Measurements from ENCODE around the gene EXOG.

Gene EXOG, protein sequence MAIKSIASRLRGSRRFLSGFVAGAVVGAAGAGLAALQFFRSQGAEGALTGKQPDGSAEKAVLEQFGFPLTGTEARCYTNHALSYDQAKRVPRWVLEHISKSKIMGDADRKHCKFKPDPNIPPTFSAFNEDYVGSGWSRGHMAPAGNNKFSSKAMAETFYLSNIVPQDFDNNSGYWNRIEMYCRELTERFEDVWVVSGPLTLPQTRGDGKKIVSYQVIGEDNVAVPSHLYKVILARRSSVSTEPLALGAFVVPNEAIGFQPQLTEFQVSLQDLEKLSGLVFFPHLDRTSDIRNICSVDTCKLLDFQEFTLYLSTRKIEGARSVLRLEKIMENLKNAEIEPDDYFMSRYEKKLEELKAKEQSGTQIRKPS

GRCh38 chr3:38496131-38496910 lies at the start of gene EXOG:
Gene EXOG, plus strand, starts transcription at chr3:38496340. Its CDS starts 28 bp downstream, at chr3:38496368.
- DNase-seq, result peak; percentile 88 to 92

DNA sequence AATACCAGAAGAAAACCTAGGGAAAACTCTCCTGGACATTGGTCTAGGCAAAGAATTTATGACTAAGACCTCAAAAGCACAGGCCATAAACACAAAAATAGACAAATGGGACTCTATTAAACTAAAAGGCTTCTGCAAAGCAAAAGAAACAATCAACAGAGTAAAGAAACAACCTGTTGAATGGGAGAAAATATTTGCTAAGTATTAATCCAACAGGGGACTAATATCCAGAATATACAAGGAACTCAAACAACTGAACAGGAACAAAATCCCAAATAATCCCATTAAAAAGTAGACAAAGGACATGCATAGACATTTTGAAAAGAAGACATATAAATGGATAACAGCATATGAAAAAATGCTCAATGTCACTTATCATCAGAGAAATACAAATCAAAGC lies 49.3 kb upstream of the EXOG start:
- no peak for DNase-seq

- no peak for DNase-seq
Measured at GRCh38 chr3:38450853-38451252, 45.3 kb upstream of the EXOG start.

GRCh38 chr3:38453075-38453912 lies 42.8 kb upstream of the EXOG start, which contains the start of gene ACVR2B:
Gene ACVR2B, plus strand, starts transcription at chr3:38453890. Its CDS starts 433 bp downstream, at chr3:38454323.
- DNase-seq, result peak; percentile 64 to 79

DNA sequence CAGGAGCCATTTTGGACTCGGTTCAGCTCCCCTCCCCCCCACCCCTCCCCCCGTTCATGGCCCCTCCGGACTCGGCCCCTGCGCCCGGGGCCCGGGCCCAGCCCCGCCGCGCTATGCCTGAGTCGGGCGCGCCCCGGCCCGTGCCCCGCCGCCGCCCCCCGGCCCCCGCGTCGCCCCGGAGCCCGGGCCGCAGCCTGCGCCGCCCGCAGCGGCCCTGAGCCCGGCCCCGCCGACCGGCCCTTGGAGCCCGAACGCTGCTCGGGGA lies 42.3 kb upstream of the EXOG start:
- DNase-seq, result no peak

- DNase-seq, result peak in 1 of 2 experiments; percentile 20
Measured at GRCh38 chr3:38454178-38454883, 41.8 kb upstream of the EXOG start.

DNA sequence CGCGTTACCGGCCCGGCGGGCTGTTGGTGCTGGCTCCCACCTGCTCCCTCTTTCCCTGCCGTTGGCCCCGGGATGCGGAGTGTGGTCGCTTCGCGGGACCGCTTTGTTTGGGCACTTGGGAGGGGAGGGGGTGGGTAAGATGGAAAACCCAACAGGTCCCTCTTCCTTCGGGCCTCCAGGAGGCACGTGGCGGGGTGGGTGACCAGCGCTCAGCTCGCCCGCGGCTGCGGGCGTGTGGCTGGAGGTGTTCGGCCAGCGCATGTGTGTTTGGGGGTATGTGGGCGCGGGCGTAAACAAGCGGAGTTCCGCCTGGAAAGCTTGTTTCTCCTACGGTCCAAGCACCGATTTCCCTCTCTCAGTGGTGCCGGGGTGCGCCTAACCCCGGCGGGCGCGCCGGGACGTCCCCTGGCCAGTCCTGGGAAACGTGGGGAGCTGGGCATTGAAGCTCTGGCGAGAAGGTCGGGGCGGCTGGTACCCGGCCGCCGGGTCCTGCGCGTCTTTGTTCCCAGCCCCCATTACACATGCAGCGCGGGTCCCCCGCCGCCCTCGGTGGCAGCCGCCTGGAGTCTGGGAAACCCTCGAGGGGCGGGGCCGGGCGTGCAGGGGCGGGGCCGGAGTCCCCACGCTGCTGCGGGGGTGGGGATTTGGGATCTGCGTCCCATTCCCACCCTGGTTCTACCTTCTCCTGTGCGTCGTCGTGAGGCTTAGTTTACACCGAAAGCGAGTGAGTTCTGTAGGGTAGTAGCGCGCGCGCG lies 41.1 kb upstream of the EXOG start:
- peak; percentile 83 to 94 for DNase-seq

DNA sequence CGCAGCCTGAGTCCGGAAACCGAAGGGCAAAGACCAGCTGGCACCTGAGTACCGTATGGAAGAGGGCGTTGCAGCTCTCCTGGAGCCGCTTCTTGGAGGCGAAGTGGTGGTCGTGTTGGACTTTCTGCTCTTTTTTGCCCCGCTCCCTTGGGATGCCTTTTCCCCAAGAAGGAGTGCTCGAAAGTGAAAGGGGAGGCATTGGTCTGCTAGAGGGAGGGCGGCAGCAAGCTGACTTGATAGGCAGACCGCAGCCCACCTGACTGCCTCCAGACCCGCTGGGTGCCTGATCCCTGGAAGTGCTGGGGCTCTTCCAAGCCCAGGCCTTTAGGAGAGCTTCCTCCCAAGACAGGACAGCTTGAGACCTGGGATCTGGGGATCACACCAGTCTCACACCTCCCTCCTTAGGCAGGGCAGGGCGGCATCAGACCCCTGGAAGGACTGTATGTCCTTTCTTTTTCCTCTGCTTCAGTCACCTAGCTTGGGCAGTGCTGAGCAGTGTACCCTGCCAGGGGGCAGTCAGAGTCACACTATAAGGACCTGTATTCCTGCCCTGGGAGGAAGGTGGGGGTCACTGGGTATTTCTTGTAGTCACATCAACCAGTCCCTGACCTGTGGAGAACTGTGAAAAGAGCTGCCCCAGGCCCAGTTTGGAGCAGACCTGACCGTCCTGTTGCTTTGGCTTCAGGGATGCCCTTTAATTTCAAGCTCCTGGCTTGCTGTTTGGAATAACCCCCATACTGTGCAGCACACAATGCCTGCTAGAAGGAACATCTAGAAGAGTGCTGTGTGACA lies 40.3 kb upstream of the EXOG start:
- no peak for DNase-seq

GRCh38 chr3:38457111-38458003 lies 38.8 kb upstream of the EXOG start:
- DNase-seq, result no peak

GRCh38 chr3:38458796-38459498 lies 37.2 kb upstream of the EXOG start:
- DNase-seq, result no peak

DNA sequence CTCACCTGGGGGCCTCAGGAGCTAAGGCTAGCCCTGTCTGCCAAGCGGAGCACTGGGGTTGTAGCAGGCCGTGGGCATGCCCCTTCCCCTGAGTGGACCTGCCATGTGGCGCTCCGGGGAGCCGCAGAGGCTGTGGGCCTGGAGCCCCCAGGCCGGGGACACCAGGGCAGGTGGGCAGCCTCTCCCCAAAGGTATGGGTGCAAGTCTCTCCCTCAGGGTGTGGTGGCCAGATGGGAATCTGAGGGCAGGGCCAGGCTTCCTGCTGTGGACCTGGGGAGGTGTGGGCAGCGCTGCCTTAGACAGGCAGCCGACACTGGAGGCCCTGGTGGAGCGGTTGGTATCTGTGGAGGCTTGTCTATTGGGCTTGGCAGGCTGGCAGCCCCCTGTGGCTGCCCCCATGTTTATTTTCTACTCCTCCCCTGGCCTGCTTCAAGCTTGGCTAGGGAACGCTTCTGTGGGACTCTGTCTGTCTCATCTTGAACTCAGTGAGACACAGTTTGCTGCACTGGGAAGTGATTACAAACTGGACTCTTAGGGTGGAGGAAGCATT lies 36.6 kb upstream of the EXOG start:
- no peak for DNase-seq

GRCh38 chr3:38460377-38461270 lies 35.5 kb upstream of the EXOG start:
- no peak for DNase-seq

- no peak for DNase-seq
Measured at GRCh38 chr3:38465588-38466154, 30.5 kb upstream of the EXOG start.

- no peak for DNase-seq
Measured at GRCh38 chr3:38468765-38469164, 27.4 kb upstream of the EXOG start.

DNA sequence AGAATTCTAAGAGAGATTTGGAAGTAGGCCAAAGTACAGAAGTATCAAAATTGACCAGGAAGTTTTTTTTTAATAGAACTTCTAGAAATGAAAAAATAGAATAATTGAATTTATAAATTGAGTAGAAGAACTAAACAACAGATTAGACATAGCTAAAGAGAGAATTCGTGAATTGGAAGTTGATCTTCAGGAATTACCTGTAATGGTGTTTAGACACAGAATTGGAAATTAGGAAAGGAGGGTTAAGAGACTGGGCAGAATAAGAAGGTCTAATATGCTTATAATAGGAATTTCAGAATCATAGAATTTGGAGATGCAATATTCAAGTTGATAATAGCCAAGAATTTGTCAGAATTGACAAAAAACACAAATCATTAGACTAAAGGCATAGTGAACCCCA lies 26.3 kb upstream of the EXOG start:
- DNase-seq, result no peak

- DNase-seq, result no peak
Measured at GRCh38 chr3:38471260-38471857, 24.8 kb upstream of the EXOG start.

GRCh38 chr3:38472342-38472741 lies 23.8 kb upstream of the EXOG start:
- DNase-seq, result no peak
